Hepatocyte (in vitro differentiated cells): ENCODE data around the gene TANC1. TPM values are rescaled to one million over a fixed set of nuclear protein-coding genes. Genes with fewer than 3 reads are reported as not detected.

ENCODE experiments used
- DNase-seq: peaks from one replicate; pipeline ENCODE4 v3.0.0-alpha.2; 2016; ENCODE audit warnings: low spot score
- H2AFZ ChIP-seq: fragments of 200-600 bp; sonication (generic); 2 replicates; pipeline ENCODE4 v1.6.0; 2016; ENCODE audit warnings: antibody characterized with exemption, mild to moderate bottlenecking
- H3K27ac ChIP-seq: fragments of 200-600 bp; sonication (generic); 2 replicates; pipeline ENCODE4 v1.5.1; 2016; ENCODE audit warnings: mild to moderate bottlenecking
- H3K27me3 ChIP-seq: fragments of 200-600 bp; sonication (generic); 2 replicates; pipeline ENCODE4 v1.6.1; 2016
- H3K36me3 ChIP-seq: fragments of 200-600 bp; sonication (generic); replicated peaks from 2 replicates; pipeline ENCODE4 v1.5.1; 2016; ENCODE audit warnings: low read depth; ENCODE audit not compliant: insufficient read depth
- H3K4me1 ChIP-seq: fragments of 200-600 bp; sonication (generic); 2 replicates; pipeline ENCODE4 v1.5.1; 2016; ENCODE audit warnings: mild to moderate bottlenecking, moderate library complexity; ENCODE audit not compliant: insufficient read depth
- H3K4me2 ChIP-seq: fragments of 200-600 bp; sonication (generic); 2 replicates; pipeline ENCODE4 v1.6.0; 2016
- H3K4me3 ChIP-seq: fragments of 200-600 bp; sonication (generic); 2 replicates; pipeline ENCODE4 v1.5.1; 2016; ENCODE audit warnings: mild to moderate bottlenecking
- H3K79me2 ChIP-seq: fragments of 200-600 bp; sonication (generic); 2 replicates; pipeline ENCODE4 v1.6.0; 2017; ENCODE audit warnings: mild to moderate bottlenecking
- H3K9me2 ChIP-seq: fragments of 200-600 bp; sonication (generic); replicated peaks from 2 replicates; pipeline ENCODE4 v1.6.0; 2017; ENCODE audit warnings: mild to moderate bottlenecking; ENCODE audit not compliant: insufficient read depth
- H3K9me3 ChIP-seq: fragments of 200-600 bp; sonication (generic); 2 replicates; pipeline ENCODE4 v1.5.1; 2016; ENCODE audit warnings: low read depth, mild to moderate bottlenecking
- H4K20me1 ChIP-seq: fragments of 200-600 bp; sonication (generic); 2 replicates; pipeline ENCODE4 v1.6.0; 2016; ENCODE audit warnings: mild to moderate bottlenecking; ENCODE audit not compliant: insufficient read depth, poor library complexity, severe bottlenecking
- EZH2 ChIP-seq: fragments of 200-600 bp; sonication (generic); IDR thresholded peaks from 2 replicates; pipeline ENCODE4 v1.6.1; 2016; ENCODE audit warnings: antibody characterized with exemption, mild to moderate bottlenecking, borderline replicate concordance
- EZH2phosphoT487 ChIP-seq: fragments of 200-600 bp; sonication (generic); IDR thresholded peaks from one replicate; pipeline ENCODE4 v1.6.1; 2018; ENCODE audit warnings: antibody characterized with exemption, mild to moderate bottlenecking, low read depth, moderate library complexity; ENCODE audit not compliant: unreplicated experiment, severe bottlenecking
- WGBS: methylation state at CpG from one replicate; pipeline ENCODE4 v1.1.6; 2016; ENCODE audit warnings: low lambda C conversion rate; ENCODE audit errors: missing lambda C conversion rate; 5-methylcytosine and 5-hydroxymethylcytosine counted together
- polyA plus RNA-seq: library from polyadenylated mRNA; unstranded; fragments of >200 nt; fragmentation: Nextera tagmentation; extraction: Ambion mirVana; gene quantifications from 2 replicates; pipeline ENCODE4 v1.2.1, GENCODE V29; 2016
- total RNA-seq: library from RNA; depleted of rRNA; stranded (reverse); fragments of >200 nt; gene quantifications from 2 replicates; pipeline ENCODE4 v1.2.3, GENCODE V29; 2014
- TF ChIP-seq, protein P1 (sequence below): fragments of 200-600 bp; sonication (generic); IDR thresholded peaks from 2 replicates; pipeline ENCODE4 v1.5.1; 2016; ENCODE audit warnings: antibody characterized with exemption, mild to moderate bottlenecking; ENCODE audit not compliant: poor library complexity

Gene TANC1
- total and polyA plus RNA-seq, 2 experiments from 2014 or later = 8.3 to 18.5 TPM

DNA sequence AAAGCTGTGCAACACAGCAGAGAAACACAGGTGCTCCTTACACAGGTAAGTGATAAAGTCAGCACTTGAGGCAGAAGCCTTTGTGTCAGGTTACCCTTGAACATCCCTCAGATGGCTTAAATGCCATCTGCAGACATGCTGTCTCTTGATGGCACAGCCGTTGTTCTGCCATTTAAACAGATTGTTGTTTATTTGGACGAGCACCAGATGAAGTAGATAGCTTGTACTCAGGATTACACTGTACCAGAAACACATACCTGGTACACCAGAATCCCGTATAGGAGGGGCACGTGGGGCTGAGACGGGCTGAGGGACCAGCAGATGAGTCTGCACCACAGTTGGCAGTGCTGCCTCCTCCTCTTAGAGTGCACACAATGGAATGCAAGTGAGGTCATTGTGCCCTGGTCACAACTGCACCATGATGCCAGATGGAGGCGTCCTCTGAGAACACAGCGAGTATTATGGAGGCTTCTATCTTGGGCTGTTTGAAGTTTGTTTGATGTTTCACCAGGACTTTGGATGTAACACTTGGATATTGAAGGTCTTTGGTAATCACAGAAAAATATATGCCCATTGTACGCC is 143.0 kb downstream of the TANC1 start:
- H3K27me3 ChIP-seq = no peaks in the 10 kb centered on the region
- no peak for DNase-seq
- H3K27ac ChIP-seq = no peak overlapping the region
- H3K4me1 ChIP-seq = no peaks in the 10 kb centered on the region
- H3K36me3 ChIP-seq = no peaks in the 10 kb centered on the region
- no peak overlapping the region for H3K4me2 ChIP-seq
- no peaks in the 10 kb centered on the region for H4K20me1 ChIP-seq
- no peak overlapping the region for H3K4me3 ChIP-seq
- TF ChIP-seq EZH2phosphoT487 (no peak), EZH2 (no peak)
- TF ChIP-seq, protein P1, sequence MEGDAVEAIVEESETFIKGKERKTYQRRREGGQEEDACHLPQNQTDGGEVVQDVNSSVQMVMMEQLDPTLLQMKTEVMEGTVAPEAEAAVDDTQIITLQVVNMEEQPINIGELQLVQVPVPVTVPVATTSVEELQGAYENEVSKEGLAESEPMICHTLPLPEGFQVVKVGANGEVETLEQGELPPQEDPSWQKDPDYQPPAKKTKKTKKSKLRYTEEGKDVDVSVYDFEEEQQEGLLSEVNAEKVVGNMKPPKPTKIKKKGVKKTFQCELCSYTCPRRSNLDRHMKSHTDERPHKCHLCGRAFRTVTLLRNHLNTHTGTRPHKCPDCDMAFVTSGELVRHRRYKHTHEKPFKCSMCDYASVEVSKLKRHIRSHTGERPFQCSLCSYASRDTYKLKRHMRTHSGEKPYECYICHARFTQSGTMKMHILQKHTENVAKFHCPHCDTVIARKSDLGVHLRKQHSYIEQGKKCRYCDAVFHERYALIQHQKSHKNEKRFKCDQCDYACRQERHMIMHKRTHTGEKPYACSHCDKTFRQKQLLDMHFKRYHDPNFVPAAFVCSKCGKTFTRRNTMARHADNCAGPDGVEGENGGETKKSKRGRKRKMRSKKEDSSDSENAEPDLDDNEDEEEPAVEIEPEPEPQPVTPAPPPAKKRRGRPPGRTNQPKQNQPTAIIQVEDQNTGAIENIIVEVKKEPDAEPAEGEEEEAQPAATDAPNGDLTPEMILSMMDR = no peak
- WGBS = 88% methylated on average over 8 of the region's 8 CpGs
- H2AFZ ChIP-seq = no peak overlapping the region
- no peaks in the 10 kb centered on the region for H3K9me3 ChIP-seq
- H3K79me2 ChIP-seq = peaks cover 2% of the 10 kb centered on the region
- no peaks in the 10 kb centered on the region for H3K9me2 ChIP-seq

DNA sequence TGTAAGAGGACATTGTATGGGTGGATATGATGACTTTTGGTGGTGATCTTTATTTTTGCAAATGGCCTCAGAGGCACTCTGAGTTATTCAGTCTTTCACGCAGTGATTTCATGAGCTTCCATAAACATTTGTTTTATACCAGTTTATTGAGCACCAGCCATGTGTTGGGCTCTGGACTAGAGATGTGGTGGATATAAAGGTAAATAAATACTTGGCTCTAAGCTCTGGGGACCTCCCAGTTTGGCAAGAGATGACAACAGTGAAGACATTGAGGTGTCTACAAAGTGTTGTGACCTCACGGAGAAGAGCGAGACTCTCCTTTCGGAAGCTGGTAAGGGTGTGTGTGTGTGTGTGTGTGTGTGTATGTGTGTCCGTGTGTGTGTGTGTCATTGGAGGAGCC is 146.4 kb downstream of the TANC1 start:
- Histone ChIP-seq H3K4me1 (peaks cover 5% of the 10 kb centered on the region), H3K4me2 (no peak overlapping the region), H3K36me3 (no peaks in the 10 kb centered on the region), H3K79me2 (no peaks in the 10 kb centered on the region), H3K9me2 (no peaks in the 10 kb centered on the region), H2AFZ (no peak overlapping the region), H4K20me1 (no peaks in the 10 kb centered on the region), H3K27me3 (no peaks in the 10 kb centered on the region), H3K9me3 (no peaks in the 10 kb centered on the region), H3K4me3 (no peak overlapping the region), H3K27ac (no peak overlapping the region)
- TF ChIP-seq EZH2phosphoT487 (no peak), EZH2 (no peak)
- TF ChIP-seq, protein P1 = no peak
- WGBS = 78% methylated on average over 5 of the region's 5 CpGs
- no peak for DNase-seq

DNA sequence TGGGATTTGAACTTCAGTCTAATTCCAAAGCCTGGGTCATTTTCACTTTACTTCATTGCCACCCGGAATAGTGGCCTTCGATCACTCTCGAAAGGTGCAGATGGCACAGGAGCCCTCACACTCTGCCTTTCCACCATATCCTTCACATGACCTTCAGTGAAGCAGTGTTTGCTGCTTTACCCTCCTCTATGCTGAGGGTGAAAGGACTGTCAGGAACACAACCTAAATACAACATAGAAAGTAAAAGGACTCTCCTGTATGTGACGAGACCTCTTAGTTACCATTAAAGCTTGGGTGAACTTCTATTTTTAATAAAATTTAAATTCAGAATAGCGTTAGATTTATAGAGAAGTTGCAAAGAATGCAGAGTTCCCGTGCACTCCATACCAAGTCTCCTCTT is 148.5 kb downstream of the TANC1 start:
- H3K4me1 ChIP-seq = peaks cover 5% of the 10 kb centered on the region
- H3K9me2 ChIP-seq = no peaks in the 10 kb centered on the region
- no peak overlapping the region for H2AFZ ChIP-seq
- H3K36me3 ChIP-seq = no peaks in the 10 kb centered on the region
- TF ChIP-seq EZH2 (no peak), EZH2phosphoT487 (no peak)
- TF ChIP-seq, protein P1 = no peak
- 97% methylated on average over 6 of the region's 6 CpGs for WGBS
- no peaks in the 10 kb centered on the region for H3K27me3 ChIP-seq
- no peaks in the 10 kb centered on the region for H3K9me3 ChIP-seq
- H3K27ac ChIP-seq = no peak overlapping the region
- no peak overlapping the region for H3K4me3 ChIP-seq
- no peak overlapping the region for H3K4me2 ChIP-seq
- H4K20me1 ChIP-seq = no peaks in the 10 kb centered on the region
- DNase-seq = no peak
- peaks cover 14% of the 10 kb centered on the region for H3K79me2 ChIP-seq

DNA sequence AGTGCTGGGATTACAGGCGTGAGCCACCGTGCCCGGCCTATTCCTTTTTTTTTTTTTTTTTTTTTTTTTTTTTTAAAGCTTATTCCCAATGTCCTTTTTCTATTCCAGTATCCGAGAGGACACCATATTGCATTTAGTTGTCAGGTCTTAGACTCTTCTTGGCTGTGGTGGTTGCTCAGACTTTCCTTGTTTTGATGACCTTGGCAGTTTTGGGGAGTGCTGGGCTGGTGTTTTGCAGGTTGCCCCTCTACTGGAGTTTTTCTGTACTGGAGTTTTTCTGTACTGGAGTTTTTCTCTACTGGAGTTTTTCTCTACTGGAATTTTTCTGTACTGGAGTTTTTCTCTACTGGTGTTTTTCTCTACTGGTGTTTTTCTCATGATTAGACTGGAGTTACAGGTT is 149.2 kb downstream of the TANC1 start:
- no peaks in the 10 kb centered on the region for H3K9me2 ChIP-seq
- no peak overlapping the region for H3K27ac ChIP-seq
- H4K20me1 ChIP-seq = no peaks in the 10 kb centered on the region
- TF ChIP-seq, protein P1 = no peak
- no peak for TF ChIP-seq EZH2
- no peak overlapping the region for H3K4me3 ChIP-seq
- no peaks in the 10 kb centered on the region for H3K27me3 ChIP-seq
- H3K4me1 ChIP-seq = peaks cover 5% of the 10 kb centered on the region
- H3K79me2 ChIP-seq = peaks cover 21% of the 10 kb centered on the region
- 95% methylated on average over 4 of the region's 4 CpGs for WGBS
- H3K36me3 ChIP-seq = no peaks in the 10 kb centered on the region
- H3K4me2 ChIP-seq = no peak overlapping the region
- no peaks in the 10 kb centered on the region for H3K9me3 ChIP-seq
- no peak for DNase-seq
- H2AFZ ChIP-seq = no peak overlapping the region
